LNCaP clone FGC (cell line): ENCODE data around the gene C1QTNF12.

Experiments
- DNase-seq: peaks from one replicate; pipeline ENCODE4 v3.0.0-alpha.2; 2011; ENCODE audit warnings: low read depth
- H3K4me3 ChIP-seq: 2 replicates; pipeline ENCODE4 v1.5.1; 2011; ENCODE audit warnings: mild to moderate bottlenecking, low read depth, low read length, control low read depth
- TF ChIP-seq, protein P1 (sequence below): IDR thresholded peaks from 2 replicates; pipeline ENCODE4 v1.5.1; 2012; ENCODE audit warnings: mild to moderate bottlenecking; ENCODE audit not compliant: control insufficient read depth, insufficient read depth; ENCODE audit errors: extremely low read depth

C1QTNF12 gene

GRCh38 chr1:1230656-1231399, 15.7 kb downstream of the C1QTNF12 start:
- peak; percentile 82 for DNase-seq
- TF ChIP-seq, protein P1, sequence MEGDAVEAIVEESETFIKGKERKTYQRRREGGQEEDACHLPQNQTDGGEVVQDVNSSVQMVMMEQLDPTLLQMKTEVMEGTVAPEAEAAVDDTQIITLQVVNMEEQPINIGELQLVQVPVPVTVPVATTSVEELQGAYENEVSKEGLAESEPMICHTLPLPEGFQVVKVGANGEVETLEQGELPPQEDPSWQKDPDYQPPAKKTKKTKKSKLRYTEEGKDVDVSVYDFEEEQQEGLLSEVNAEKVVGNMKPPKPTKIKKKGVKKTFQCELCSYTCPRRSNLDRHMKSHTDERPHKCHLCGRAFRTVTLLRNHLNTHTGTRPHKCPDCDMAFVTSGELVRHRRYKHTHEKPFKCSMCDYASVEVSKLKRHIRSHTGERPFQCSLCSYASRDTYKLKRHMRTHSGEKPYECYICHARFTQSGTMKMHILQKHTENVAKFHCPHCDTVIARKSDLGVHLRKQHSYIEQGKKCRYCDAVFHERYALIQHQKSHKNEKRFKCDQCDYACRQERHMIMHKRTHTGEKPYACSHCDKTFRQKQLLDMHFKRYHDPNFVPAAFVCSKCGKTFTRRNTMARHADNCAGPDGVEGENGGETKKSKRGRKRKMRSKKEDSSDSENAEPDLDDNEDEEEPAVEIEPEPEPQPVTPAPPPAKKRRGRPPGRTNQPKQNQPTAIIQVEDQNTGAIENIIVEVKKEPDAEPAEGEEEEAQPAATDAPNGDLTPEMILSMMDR, result peak; percentile 23; the same call in 1 of the 2 replicates
- H3K4me3 ChIP-seq, result peak overlapping the region; percentile 87

- no peak for DNase-seq
- peak overlapping the region; percentile 87; the same call in 1 of the 2 replicates for H3K4me3 ChIP-seq
- TF ChIP-seq, protein P1, result no peak
Observed at GRCh38 chr1:1229770-1230169, 16.8 kb downstream of the C1QTNF12 start.

DNA sequence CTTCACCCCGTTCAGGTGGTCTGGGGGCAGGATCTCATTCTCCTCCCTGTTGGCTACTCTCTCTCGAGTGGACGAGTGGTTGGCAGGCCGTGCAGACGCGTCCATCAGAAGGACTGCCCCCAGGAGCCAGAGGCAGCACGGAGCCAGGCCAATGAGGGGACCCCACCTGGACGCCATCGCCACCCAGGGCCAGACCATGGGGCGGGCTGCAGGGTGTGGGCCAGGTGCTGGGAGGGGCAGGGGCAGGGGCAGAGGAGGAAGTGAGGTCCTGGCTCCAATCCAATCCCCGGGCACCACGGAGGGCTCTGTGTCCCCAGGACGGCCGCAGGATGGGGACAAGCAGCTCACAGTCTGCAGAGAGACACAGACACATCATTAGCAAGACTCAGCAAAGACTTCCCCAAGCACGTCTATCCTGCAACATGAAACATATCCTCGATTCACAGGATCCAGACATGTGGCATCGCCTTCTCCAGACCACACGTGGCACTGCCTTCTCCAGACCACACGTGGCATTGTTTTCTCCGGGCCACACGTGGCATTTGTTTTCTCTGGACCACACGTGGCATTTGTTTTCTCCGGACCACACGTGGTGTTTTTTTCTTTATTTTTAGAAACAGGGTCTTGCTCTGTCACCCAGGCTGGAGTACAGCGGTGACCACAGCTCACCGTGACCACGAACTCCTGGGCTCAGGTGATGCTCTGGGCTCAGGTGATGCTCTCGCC, 17.8 kb downstream of the C1QTNF12 start:
- no peak for DNase-seq
- TF ChIP-seq, protein P1, result no peak
- no peak overlapping the region for H3K4me3 ChIP-seq

DNA sequence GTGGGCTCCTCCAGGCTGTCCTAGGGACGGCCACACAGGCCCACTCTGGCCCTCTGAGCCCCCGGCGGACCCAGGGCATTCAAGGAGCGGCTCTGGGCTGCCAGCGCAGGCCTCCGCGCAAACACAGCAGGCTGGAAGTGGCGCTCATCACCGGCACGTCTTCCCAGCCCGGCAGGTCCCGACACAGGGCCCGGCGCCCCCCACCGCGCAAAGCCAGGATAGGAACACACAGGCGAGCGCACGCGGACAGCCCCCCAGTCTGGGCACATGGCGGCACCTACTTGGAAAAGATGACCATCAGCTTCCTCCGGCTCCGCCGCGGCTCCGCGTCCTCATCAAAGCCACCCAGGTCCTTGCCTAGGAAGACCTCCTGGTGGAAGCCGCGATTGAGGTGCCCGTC, 18.3 kb downstream of the C1QTNF12 start:
- no peak overlapping the region for H3K4me3 ChIP-seq
- TF ChIP-seq, protein P1, result no peak
- DNase-seq, result no peak

- H3K4me3 ChIP-seq, result no peak overlapping the region
- TF ChIP-seq, protein P1, result no peak
- DNase-seq, result no peak
Observed at GRCh38 chr1:1227386-1227785, 19.1 kb downstream of the C1QTNF12 start.

DNA sequence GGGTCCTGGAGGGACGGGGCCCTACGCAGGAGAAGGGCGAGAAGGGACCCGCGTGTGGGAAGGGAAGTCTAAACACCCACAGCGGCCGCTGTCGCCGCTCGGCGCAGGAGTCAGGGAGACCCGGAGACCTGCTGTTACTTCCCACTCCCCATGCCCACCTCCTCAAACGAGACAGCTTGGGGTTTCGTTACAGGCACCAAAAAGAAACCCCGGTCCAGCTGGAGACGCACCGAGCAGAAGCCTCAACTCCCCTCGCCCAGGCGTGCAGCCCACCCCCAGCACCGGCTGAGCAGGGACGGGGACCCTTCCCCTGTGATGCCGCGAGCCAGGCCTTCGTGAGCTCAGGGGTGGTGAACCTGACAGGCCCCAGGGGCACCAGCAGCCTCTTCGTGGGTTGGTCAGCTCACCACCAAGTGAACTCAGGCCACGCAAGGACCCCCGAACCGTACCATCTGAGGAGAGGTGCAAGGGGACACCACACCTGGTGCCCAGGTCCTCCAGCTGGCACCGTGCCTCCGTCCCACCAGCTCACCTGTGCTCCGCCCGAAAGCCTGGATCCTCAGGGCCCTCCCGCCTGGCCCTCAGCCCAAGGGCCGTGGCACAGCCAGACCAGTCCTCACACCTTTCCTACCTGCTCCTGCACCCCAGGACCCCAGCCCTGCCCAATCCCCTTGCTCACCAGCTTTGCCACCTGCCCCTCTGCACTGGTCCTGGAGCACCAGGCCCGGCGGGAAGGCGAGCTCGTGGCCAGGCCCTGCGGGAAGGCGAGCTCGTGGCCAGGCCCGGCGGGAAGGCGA, 19.8 kb downstream of the C1QTNF12 start:
- H3K4me3 ChIP-seq, result no peak overlapping the region
- no peak for DNase-seq
- TF ChIP-seq, protein P1, result no peak
